Caco-2 (cell line): ENCODE data around the gene RRP12. TPM values are rescaled to one million over a fixed set of nuclear protein-coding genes. Genes with fewer than 3 reads are reported as not detected.

Experiments
- BruUV-seq: library from RNA; stranded (reverse); fragments of 400-500 nt; replicated peaks from 2 replicates; lab custom pipeline; 2021; lab: Mats Ljungman, UMichigan
- CTCF ChIA-PET: fragments of 300-600 bp; sonication (Branson Sonifier 250); formaldehyde crosslinking; loops from one replicate; lab custom pipeline; 2022; ENCODE audit warnings: antibody characterized with exemption; lab: Charles Lee
- POLR2A ChIA-PET: fragments of 300-600 bp; sonication (Branson Sonifier 250); formaldehyde crosslinking; loops from one replicate; lab custom pipeline; 2022; ENCODE audit warnings: antibody characterized with exemption; lab: Charles Lee
- DNase-seq, 2 experiments: peaks; one replicate each; pipeline versions ENCODE4 v3.0.0 to v3.0.0-alpha.2; 2020 to 2022
- H3K27me3 ChIP-seq: replicated peaks from 2 replicates; pipeline ENCODE4 v1.6.0; 2011; ENCODE audit warnings: low read length; ENCODE audit not compliant: control insufficient read depth, insufficient read depth
- H3K36me3 ChIP-seq: 2 replicates; pipeline ENCODE4 v1.5.1; 2011; ENCODE audit warnings: low read length; ENCODE audit not compliant: control insufficient read depth, insufficient read depth
- H3K4me1 ChIP-seq: fragments of 250-450 bp; sonication (Bioruptor Pico); 2 replicates; pipeline ENCODE4 v1.5.1; 2020; ENCODE audit warnings: mild to moderate bottlenecking
- H3K4me3 ChIP-seq: 2 replicates; pipeline ENCODE4 v1.5.1; 2011; ENCODE audit warnings: low read depth, mild to moderate bottlenecking, control low read depth, low read length
- H3K9me3 ChIP-seq: fragments of 250-450 bp; sonication (Bioruptor Pico); 2 replicates; pipeline ENCODE4 v1.5.1; 2020; ENCODE audit warnings: mild to moderate bottlenecking, moderate library complexity
- H3K27ac Mint-ChIP-seq: one replicate; pipeline ENCODE4 v1.8.0; 2022; ENCODE audit warnings: mixed read lengths; ENCODE audit not compliant: unreplicated experiment
- H3K27me3 Mint-ChIP-seq: one replicate; pipeline ENCODE4 v1.8.0; 2022; ENCODE audit warnings: mixed read lengths; ENCODE audit not compliant: insufficient read depth, unreplicated experiment
- H3K36me3 Mint-ChIP-seq: one replicate; pipeline ENCODE4 v1.8.0; 2022; ENCODE audit warnings: mild to moderate bottlenecking, mixed read lengths; ENCODE audit not compliant: insufficient read depth, unreplicated experiment
- H3K4me1 Mint-ChIP-seq: one replicate; pipeline ENCODE4 v1.8.0; 2022; ENCODE audit warnings: low read depth, mixed read lengths; ENCODE audit not compliant: unreplicated experiment
- H3K4me3 Mint-ChIP-seq: one replicate; pipeline ENCODE4 v1.8.0; 2022; ENCODE audit warnings: mild to moderate bottlenecking, moderate library complexity, mixed read lengths; ENCODE audit not compliant: unreplicated experiment
- H3K9me3 Mint-ChIP-seq: one replicate; pipeline ENCODE4 v1.8.0; 2022; ENCODE audit warnings: mixed read lengths; ENCODE audit not compliant: unreplicated experiment
- CTCF ChIP-seq, 2 experiments: fragments of 200-600 bp in 1 of 2; IDR thresholded peaks; 1 replicate in 1 of 2; 2 replicates in 1 of 2; pipeline versions ENCODE4 v1.5.1 to v1.8.0; 2011 to 2022; ENCODE audit warnings: antibody characterized with exemption in 1 of 2, control low read depth in 1 of 2, inconsistent platforms in 1 of 2, low read depth in 1 of 2, low read length in 1 of 2, mild to moderate bottlenecking in 1 of 2, moderate library complexity in 1 of 2; ENCODE audit not compliant: insufficient read depth in 1 of 2, severe bottlenecking in 1 of 2, unreplicated experiment in 1 of 2
- intact Hi-C: fragments of 100-400 bp; cut with micrococcal nuclease; formaldehyde crosslinking; loops from one replicate; pipeline ENCODE4 v1.10.0; 2022; ENCODE audit not compliant: unreplicated experiment
- total RNA-seq: library from RNA; stranded (reverse); gene quantifications from 2 replicates; pipeline ENCODE4 v1.2.3, GENCODE V29; 2022

Gene RRP12
- total RNA-seq, 1 experiment from 2014 or later, result 69.3 TPM

GRCh38 chr10:97365761-97366351, 35.3 kb downstream of the RRP12 start:
- Histone ChIP-seq H3K36me3 (peaks cover 2% of the 10 kb centered on the region; the same call in 1 of the 2 replicates), H3K4me3 (no peak overlapping the region), H3K9me3 (no peaks in the 10 kb centered on the region), H3K4me1 (no peaks in the 10 kb centered on the region), H3K27me3 (no peaks in the 10 kb centered on the region)
- no peak overlapping the region for H3K27ac Mint-ChIP-seq
- ChIA-PET CTCF (interaction anchor here (0.7 kb wide), 1 partner anchor 551 kb away, joined by 3 read pairs; no protein-coding TSS in a partner anchor), POLR2A (no interaction called here)
- H3K36me3 Mint-ChIP-seq, result peaks cover 65% of the 10 kb centered on the region
- H3K9me3 Mint-ChIP-seq, result no peaks in the 10 kb centered on the region
- no peaks in the 10 kb centered on the region for H3K27me3 Mint-ChIP-seq
- no peak for TF ChIP-seq CTCF (IDR thresholded peaks at IDR 0.05; ENCODE audit: insufficient read depth in 1 of 2, low read depth in 1 of 2, low read length in 1 of 2, severe bottlenecking in 1 of 2, unreplicated experiment in 1 of 2)
- H3K4me3 Mint-ChIP-seq, result no peak overlapping the region
- H3K4me1 Mint-ChIP-seq, result no peaks in the 10 kb centered on the region
- no TSS peak for BruUV-seq
- no peak for DNase-seq
- intact Hi-C loops, result no loop called here

GRCh38 chr10:97363071-97363470, 38.1 kb downstream of the RRP12 start:
- intact Hi-C loops, result no loop called here
- H3K36me3 ChIP-seq, result no peaks in the 10 kb centered on the region
- CTCF ChIA-PET, result interaction anchor here (1.0 kb wide), 1 partner anchor 85 kb away, joined by 3 read pairs; no protein-coding TSS in a partner anchor
- DNase-seq, result no peak
- TF ChIP-seq CTCF (IDR thresholded peaks at IDR 0.05; ENCODE audit: insufficient read depth in 1 of 2, low read depth in 1 of 2, low read length in 1 of 2, severe bottlenecking in 1 of 2, unreplicated experiment in 1 of 2), result no peak
- POLR2A ChIA-PET, result no interaction called here
- H3K9me3 ChIP-seq, result no peaks in the 10 kb centered on the region
- no TSS peak for BruUV-seq
- H3K27ac Mint-ChIP-seq, result no peak overlapping the region
- no peak overlapping the region for H3K4me3 ChIP-seq
- no peaks in the 10 kb centered on the region for H3K27me3 Mint-ChIP-seq
- no peaks in the 10 kb centered on the region for H3K27me3 ChIP-seq
- H3K36me3 Mint-ChIP-seq, result peaks cover 50% of the 10 kb centered on the region
- H3K4me1 Mint-ChIP-seq, result no peaks in the 10 kb centered on the region
- no peaks in the 10 kb centered on the region for H3K4me1 ChIP-seq
- no peak overlapping the region for H3K4me3 Mint-ChIP-seq
- no peaks in the 10 kb centered on the region for H3K9me3 Mint-ChIP-seq

GRCh38 chr10:97362310-97363033, 38.7 kb downstream of the RRP12 start:
- Mint-ChIP-seq H3K9me3 (no peaks in the 10 kb centered on the region), H3K27me3 (no peaks in the 10 kb centered on the region), H3K4me3 (no peak overlapping the region), H3K4me1 (no peaks in the 10 kb centered on the region), H3K36me3 (peaks cover 51% of the 10 kb centered on the region), H3K27ac (no peak overlapping the region)
- no peaks in the 10 kb centered on the region for H3K4me1 ChIP-seq
- no TSS peak for BruUV-seq
- intact Hi-C loops, result no loop called here
- CTCF ChIA-PET, result interaction anchor here (1.0 kb wide), 1 partner anchor 84 kb away, joined by 3 read pairs; no protein-coding TSS in a partner anchor
- DNase-seq, result no peak
- no peaks in the 10 kb centered on the region for H3K36me3 ChIP-seq
- POLR2A ChIA-PET, result no interaction called here
- no peaks in the 10 kb centered on the region for H3K9me3 ChIP-seq
- H3K27me3 ChIP-seq, result no peaks in the 10 kb centered on the region
- no peak for TF ChIP-seq CTCF (IDR thresholded peaks at IDR 0.05; ENCODE audit: insufficient read depth in 1 of 2, low read depth in 1 of 2, low read length in 1 of 2, severe bottlenecking in 1 of 2, unreplicated experiment in 1 of 2)
- H3K4me3 ChIP-seq, result no peak overlapping the region
